Effector memory CD4-positive, alpha-beta T cell (primary cell): Measurements from ENCODE around the gene C14orf119.

Source experiments
- DNase-seq, 3 donors: peaks; one replicate each; pipeline ENCODE4 v3.0.0-alpha.2; 2020
- H3K27ac ChIP-seq: 2 replicates; pipeline ENCODE4 v1.7.0; 2013; ENCODE audit warnings: mild to moderate bottlenecking, low read length, moderate library complexity; ENCODE audit not compliant: insufficient read depth, poor library complexity, severe bottlenecking
- H3K27me3 ChIP-seq: replicated peaks from 2 replicates; pipeline ENCODE4 v1.7.0; 2013; ENCODE audit warnings: mild to moderate bottlenecking, low read length; ENCODE audit not compliant: insufficient read depth, control insufficient read depth, poor library complexity, severe bottlenecking
- H3K36me3 ChIP-seq: 2 replicates; pipeline ENCODE4 v1.7.0; 2013; ENCODE audit warnings: mild to moderate bottlenecking, low read length, moderate library complexity; ENCODE audit not compliant: control insufficient read depth, insufficient read depth
- H3K4me1 ChIP-seq: 2 replicates; pipeline ENCODE4 v1.7.0; 2013; ENCODE audit warnings: low read length, mild to moderate bottlenecking; ENCODE audit not compliant: control insufficient read depth, insufficient read depth, poor library complexity, severe bottlenecking
- H3K4me3 ChIP-seq: 2 replicates; pipeline ENCODE4 v1.7.0; 2013; ENCODE audit warnings: low read length, low read depth, mild to moderate bottlenecking; ENCODE audit not compliant: insufficient read depth, poor library complexity, severe bottlenecking
- H3K9me3 ChIP-seq: 2 replicates; pipeline ENCODE4 v1.7.0; 2013; ENCODE audit warnings: mild to moderate bottlenecking, low read length, moderate library complexity; ENCODE audit not compliant: control insufficient read depth

Gene C14orf119

DNA sequence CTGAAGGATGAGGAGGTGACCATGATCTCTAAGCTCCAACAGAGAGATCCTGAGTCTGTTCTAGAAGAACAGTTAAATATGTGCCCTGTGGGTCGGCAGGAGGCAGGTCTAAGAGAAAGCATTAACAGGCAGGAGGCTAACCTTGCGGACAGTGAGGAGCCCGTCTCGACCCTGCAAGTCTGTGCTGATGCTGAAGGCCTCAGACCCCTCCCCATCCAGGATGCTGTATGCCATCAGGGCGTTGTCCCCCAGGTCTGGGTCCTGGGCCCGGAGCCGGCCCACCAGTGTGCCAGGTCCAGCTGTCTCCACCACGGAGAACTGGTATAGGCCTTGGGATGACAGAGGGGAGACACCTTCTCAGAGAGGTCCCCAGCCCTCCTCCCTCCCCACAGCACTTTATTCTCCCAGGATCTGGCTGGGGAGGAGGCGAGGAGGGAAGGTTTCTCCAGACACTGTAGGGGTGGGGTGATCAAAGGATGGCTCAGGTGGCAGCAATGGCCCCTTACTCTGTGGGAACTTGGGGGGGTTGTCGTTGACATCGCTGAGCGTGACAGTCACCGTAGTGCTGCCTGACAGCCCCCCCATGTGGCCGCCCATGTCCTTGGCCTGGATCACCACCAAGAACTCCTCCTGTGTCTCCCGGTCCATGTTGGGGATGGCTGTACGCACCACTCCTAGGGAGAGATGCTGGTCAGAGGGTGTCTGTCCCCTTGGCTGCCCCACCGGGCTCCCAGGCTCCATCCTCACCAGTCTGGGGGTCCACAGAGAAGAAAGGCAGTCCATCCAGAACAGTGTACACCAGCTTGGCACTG is 41.1 kb upstream of the C14orf119 start:
- H3K9me3 ChIP-seq = no peaks in the 10 kb centered on the region
- no peak overlapping the region for H3K4me3 ChIP-seq
- H3K27me3 ChIP-seq = no peaks in the 10 kb centered on the region
- peaks cover 11% of the 10 kb centered on the region for H3K4me1 ChIP-seq
- no peak overlapping the region for H3K27ac ChIP-seq
- H3K36me3 ChIP-seq = peaks cover 7% of the 10 kb centered on the region
- no peak for DNase-seq

- Histone ChIP-seq H3K4me1 (peaks cover 11% of the 10 kb centered on the region), H3K36me3 (peaks cover 15% of the 10 kb centered on the region), H3K9me3 (no peaks in the 10 kb centered on the region), H3K27ac (no peak overlapping the region), H3K27me3 (no peaks in the 10 kb centered on the region), H3K4me3 (no peak overlapping the region)
- no peak for DNase-seq
These were observed 40.2 kb upstream of the C14orf119 start for GRCh38 chr14:23055147-23055550.

- no peak for DNase-seq
- Histone ChIP-seq H3K9me3 (no peaks in the 10 kb centered on the region), H3K36me3 (peaks cover 20% of the 10 kb centered on the region), H3K27ac (no peak overlapping the region), H3K4me1 (peaks cover 11% of the 10 kb centered on the region), H3K27me3 (no peaks in the 10 kb centered on the region), H3K4me3 (no peak overlapping the region)
These were observed 39.6 kb upstream of the C14orf119 start for GRCh38 chr14:23055621-23056144.

DNA sequence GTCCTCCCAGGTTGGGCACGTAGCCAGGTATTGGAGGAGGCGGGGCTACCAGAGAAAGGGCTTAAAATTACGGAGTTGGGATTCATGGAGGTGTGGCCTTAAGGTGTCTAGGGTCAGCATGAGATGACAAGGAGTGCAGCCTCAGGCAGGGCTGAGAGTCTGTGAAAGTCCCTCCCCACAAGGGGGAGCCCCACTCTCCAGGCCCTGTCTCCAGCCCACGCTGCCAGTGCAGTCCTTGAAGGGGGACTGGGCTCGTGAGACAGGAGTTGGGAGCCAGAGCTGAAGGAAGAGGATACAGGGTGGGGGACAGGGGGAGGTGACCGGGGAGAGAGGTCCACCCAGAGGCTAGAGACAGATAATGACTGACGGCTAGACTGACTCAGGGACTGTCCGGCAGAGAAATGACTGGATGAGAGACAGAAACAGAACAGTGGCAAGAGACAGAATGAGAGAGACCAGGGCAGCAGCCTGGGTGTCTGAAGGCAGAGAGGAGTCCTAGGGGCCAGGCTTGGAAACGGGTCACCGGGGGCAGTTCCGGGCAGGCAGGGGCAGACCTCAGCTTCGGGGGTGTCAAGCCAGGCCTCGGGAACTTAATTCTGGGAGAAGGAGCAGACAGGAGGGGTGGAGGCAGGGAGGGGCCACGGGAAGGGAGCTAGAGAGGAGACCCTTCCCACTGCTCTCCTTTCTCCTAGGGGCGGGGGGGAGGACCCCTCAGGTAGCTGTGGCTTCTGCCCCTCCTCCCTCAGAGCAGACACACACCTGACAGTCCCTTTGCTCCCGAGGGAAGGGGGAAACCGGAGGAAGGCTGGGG is 39.0 kb upstream of the C14orf119 start:
- peak overlapping the region; percentile 83 for H3K4me3 ChIP-seq
- no peak overlapping the region for H3K27ac ChIP-seq

DNA sequence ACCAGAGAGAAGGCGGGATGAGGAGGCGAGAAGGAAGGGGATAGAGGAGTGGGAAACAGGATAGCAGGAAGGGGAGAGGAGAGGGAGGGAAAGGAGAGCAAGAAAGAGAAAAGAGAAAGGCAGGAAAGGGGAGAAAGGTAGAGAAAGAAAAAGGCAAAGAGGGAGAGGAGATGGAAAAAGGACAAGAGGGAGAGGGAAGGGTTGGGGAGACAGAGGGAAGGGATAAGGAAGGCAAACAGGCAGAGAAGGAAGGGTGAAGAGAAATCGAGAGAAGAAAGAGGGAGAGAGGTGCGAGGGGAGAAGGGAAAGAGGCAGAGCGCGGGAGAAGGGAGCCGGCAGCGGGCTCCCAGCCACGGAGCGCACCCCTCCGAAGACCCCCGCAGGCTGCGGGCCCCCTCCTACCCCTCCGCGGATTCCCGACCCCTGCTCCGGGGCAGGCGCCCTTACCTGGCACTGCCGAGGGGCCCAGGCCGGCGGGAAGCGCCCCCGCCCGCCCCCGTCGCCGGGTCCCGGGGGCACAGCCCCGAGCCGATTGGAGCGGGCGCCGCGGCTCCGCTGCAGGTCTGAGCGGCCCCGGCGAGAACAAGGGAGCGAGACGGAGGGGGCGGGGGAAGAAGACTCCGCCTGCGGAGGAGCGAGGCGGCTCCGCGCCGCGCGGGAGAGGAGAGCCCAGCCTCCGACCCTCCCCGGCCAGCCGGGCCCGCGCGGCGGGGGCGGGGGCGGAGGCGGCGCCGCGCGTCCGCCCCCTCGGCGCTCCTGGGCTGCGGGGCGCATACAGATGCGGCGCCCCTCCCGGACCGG is 38.1 kb upstream of the C14orf119 start, which contains the start of gene CDH24:
Gene CDH24, minus strand, starts transcription at position 565 of the 801 bp plus-strand sequence. CDS start 1,787 bp downstream, outside the sequence.
- no peaks in the 10 kb centered on the region for H3K27me3 ChIP-seq
- no peak within 1 kb of the TSS for H3K27ac ChIP-seq
- DNase-seq = peak; percentile 50 to 66 (median 53)
- H3K36me3 ChIP-seq = peaks cover 33% of the 10 kb centered on the region
- peak within 1 kb of the TSS; percentile 83 for H3K4me3 ChIP-seq
- H3K9me3 ChIP-seq = no peaks in the 10 kb centered on the region
- peaks cover 11% of the 10 kb centered on the region for H3K4me1 ChIP-seq

More for the DNA sequence above, 39.0 kb upstream of the C14orf119 start:
- peak; percentile 36 to 54 (median 47) for DNase-seq
- Histone ChIP-seq H3K9me3 (no peaks in the 10 kb centered on the region), H3K27me3 (no peaks in the 10 kb centered on the region), H3K4me1 (peaks cover 11% of the 10 kb centered on the region), H3K36me3 (peaks cover 27% of the 10 kb centered on the region)

DNA sequence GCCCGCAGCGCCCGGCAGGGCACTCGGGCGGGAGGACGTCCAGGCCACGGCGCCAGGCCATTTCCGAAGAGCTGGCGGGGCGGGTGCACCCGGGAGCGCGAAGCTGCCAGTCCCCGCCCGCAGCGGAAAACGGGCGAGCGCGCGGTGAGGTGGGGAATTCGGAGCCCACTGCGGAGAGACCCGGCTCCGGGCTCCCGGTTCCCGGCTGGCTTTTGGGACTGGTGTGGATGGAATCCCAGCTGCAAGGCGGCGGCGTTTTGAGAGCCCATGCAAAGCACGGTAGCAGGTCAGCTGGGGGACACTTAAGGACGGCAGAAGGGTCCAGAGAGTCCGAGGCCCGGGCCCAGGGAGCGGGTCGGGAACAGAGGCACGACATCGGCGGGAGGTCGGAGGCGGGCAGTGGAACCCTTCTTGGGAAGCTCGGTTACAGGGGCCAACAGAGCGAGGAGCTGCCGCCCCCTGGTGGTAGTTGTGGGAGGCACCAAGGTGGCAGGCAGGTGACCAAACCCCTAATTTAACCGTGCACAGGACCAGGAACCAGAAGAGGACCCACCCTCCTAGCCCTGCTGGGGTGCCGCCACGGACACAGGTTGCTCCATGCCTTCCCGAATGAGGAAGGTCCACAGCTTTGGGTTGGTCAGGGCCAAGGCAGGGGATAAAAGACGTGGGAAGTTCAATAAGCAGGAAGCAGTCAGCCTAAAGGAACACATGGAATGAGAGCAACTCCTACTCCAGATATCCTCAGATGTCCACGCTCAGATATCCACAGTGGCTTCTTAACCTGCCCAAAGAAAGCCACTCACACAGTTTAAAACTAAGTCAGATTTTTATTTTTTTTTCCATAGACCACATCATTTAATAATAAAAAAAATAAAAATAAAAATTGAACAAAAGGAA is 37.3 kb upstream of the C14orf119 start:
- peak; percentile 69 to 78 (median 72) for DNase-seq
- Histone ChIP-seq H3K27me3 (no peaks in the 10 kb centered on the region), H3K9me3 (no peaks in the 10 kb centered on the region), H3K4me3 (peak overlapping the region; percentile 83), H3K27ac (no peak overlapping the region), H3K36me3 (peaks cover 41% of the 10 kb centered on the region), H3K4me1 (peaks cover 11% of the 10 kb centered on the region)

DNA sequence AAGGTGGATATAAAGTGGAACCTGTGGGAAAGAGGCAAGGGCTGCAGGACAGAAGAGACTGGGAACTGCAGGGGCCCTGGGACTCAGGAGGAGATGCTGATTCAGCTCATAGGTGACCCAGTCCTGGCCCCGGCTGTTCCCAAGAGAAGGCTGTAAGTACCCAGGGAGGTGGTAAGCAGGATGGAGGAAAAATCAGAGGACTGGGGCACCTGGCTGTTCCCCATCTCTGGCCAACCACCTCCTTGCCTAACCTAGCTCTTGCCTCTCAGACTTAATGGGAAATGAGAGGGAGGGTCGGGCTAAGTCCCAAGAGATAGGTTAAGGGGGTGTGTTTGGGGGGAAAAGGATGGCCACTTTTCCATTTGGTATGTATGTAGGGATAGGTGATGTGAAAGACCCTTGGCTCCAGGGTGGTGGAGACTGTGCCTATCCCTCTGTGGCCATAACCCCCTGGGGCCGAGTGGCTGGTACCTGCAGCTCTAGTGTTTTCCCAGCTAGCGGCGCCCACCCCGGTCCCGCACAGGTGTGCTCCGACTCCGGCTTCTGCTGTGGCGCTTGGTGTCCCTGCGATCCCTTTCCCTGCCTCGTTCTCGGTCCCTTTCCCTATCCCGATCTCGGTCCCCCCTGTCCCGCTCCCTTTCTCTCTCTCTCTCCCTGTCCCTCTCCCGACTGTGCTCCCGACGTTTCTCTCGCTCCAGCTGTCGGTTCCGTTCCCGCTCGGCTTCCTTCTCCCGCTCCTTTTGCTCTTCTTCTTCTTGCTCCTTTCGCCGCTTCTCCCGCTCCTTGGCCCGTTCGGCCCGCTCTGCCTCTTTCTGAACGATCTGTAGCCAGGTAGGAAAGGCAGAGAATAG is 36.4 kb upstream of the C14orf119 start:
- peaks cover 11% of the 10 kb centered on the region for H3K4me1 ChIP-seq
- no peaks in the 10 kb centered on the region for H3K27me3 ChIP-seq
- peaks cover 50% of the 10 kb centered on the region for H3K36me3 ChIP-seq
- H3K27ac ChIP-seq = no peak overlapping the region
- H3K4me3 ChIP-seq = no peak overlapping the region
- DNase-seq = no peak
- H3K9me3 ChIP-seq = no peaks in the 10 kb centered on the region

DNA sequence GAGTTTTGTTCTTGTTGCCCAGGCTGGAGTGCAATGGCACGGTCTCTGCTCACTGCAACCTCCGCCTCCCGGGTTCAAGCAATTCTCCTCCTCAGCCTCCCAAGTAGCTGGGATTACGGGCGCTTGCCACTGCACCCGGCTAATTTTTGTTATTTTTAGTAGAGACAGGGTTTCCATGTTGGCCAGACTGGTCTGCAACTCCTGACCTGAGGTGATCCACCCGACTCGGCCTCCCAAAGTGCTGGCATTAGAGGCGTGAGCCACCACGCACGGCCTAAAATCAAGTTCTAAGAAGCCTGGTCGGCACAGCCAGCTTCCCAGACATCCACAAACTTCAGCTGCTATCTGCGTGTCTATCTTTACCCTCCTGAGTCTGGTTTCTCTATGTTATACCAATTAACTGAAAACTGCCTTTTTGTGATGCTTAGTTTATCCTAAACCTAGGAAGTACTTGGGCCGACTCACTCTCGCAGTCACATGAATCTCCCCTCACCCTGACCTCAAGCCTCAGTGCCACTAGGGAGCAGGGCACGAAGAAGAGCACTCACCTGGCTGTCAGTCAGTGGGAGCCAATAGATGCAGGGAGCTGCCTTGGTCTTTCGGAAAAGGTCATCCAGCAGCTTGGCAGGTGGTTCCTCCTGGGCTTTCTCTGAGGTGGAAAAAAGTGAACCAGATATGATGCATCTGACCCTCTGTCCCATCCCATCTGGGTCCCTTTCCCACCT is 34.6 kb upstream of the C14orf119 start:
- Histone ChIP-seq H3K4me1 (peaks cover 11% of the 10 kb centered on the region), H3K4me3 (no peak overlapping the region), H3K27ac (no peak overlapping the region), H3K9me3 (no peaks in the 10 kb centered on the region), H3K36me3 (peaks cover 67% of the 10 kb centered on the region), H3K27me3 (no peaks in the 10 kb centered on the region)
- DNase-seq = no peak
